ENCODE results near the gene FRMD3. TPM values are rescaled to one million over a fixed set of nuclear protein-coding genes. Genes with fewer than 3 reads are reported as not detected.

Gene FRMD3
- total RNA-seq, 1 donor = 0.86 TPM

DNA sequence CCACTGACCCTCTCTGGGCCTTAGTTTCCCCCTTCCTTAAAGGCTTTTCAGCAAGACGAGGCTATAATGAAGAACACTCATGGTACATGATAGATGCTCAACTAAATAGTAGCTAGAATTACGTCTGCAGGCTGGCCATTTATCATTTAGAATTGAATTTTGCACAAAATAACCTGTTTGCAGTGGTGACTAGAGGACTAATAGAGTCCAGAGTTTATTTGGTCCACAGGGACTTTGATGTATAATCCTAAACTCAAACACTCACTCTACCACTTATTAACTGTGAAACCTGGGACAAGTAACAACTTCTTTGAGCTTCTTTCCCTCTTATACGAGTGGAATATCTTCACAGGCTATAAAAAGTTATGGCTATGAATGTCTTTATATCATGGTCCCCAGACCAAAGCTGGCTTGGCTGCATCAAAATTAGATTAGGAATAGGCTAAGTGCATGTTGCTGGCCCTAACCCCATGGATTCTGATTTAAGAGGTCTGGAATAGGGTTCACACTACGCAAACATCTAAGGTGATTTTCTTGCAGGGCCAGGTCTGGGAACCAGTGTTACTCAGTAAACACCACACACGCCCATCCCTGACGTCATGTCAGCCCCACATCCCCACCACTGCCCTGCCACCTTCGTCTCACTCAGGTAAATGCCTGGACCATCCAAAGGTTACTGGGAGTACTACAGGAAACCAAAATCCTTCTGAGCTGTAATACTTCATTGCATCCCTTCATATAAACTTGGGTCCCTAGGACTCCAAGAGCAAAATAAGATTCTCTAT, 150.6 kb downstream of the FRMD3 start:
- DNase-seq (ENCODE audit: low read depth) = no peak
- no peak for TF ChIP-seq CTCF (IDR thresholded peaks at IDR 0.05; ENCODE audit: insufficient read depth, low read depth, low read length)
- no peak overlapping the region for H3K4me3 ChIP-seq (ENCODE audit: low read depth, low read length)

DNA sequence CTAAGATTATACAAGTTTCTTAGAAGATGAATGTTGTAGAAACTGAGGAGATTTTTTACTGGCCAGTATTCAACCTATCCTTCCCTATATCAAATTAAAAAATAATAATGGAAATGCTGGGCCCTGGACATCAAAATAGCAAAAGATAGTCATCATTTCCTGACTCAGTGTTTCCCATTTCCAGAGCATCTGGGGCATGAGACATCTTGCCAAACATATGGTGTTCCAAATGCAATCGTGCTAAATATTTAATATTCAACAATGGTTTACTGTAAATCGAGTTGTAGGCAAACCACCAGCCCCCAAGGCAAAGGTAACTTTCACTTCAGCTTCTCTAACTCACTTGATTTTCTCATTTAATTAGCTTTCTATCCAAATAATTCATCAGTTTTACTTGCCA, 152.9 kb downstream of the FRMD3 start:
- H3K4me3 ChIP-seq (ENCODE audit: low read depth, low read length) = no peak overlapping the region
- no peak for DNase-seq (ENCODE audit: low read depth)
- no peak for TF ChIP-seq CTCF (IDR thresholded peaks at IDR 0.05; ENCODE audit: insufficient read depth, low read depth, low read length)

- no peak for DNase-seq (ENCODE audit: low read depth)
- no peak for TF ChIP-seq CTCF (IDR thresholded peaks at IDR 0.05; ENCODE audit: insufficient read depth, low read depth, low read length)
- no peak overlapping the region for H3K4me3 ChIP-seq (ENCODE audit: low read depth, low read length)
Measured at GRCh38 chr9:83384214-83384613, 154.0 kb downstream of the FRMD3 start.

GRCh38 chr9:83383034-83383433, 155.2 kb downstream of the FRMD3 start:
- H3K4me3 ChIP-seq (ENCODE audit: low read depth, low read length) = no peak overlapping the region
- DNase-seq (ENCODE audit: low read depth) = no peak
- no peak for TF ChIP-seq CTCF (IDR thresholded peaks at IDR 0.05; ENCODE audit: insufficient read depth, low read depth, low read length)

GRCh38 chr9:83382421-83382820, 155.8 kb downstream of the FRMD3 start:
- DNase-seq (ENCODE audit: low read depth) = no peak
- H3K4me3 ChIP-seq (ENCODE audit: low read depth, low read length) = no peak overlapping the region
- no peak for TF ChIP-seq CTCF (IDR thresholded peaks at IDR 0.05; ENCODE audit: insufficient read depth, low read depth, low read length)

- TF ChIP-seq CTCF (IDR thresholded peaks at IDR 0.05; ENCODE audit: insufficient read depth, low read depth, low read length) = no peak
- no peak for DNase-seq (ENCODE audit: low read depth)
- H3K4me3 ChIP-seq (ENCODE audit: low read depth, low read length) = no peak overlapping the region
Measured at GRCh38 chr9:83379045-83379444, 159.2 kb downstream of the FRMD3 start.

DNA sequence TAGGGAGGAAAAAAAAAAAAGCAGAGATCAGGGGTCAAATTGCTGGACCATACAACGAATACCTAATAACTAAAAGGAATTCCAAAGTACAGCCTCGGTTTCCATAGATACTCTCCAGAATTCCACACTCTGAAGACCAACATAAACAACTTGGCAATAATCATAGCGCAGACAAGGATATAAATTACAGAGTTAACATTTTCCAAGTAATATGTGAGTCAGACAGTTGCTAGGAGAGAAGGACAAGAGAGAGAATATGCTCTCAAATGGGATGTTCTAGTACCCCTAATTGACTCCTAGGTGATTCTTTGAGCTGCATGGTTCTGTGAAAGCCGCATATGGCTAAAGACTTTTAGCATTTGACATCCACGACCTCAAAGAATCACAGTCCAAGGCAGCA, 165.2 kb downstream of the FRMD3 start:
- DNase-seq (ENCODE audit: low read depth) = peak; percentile 7
- no peak for TF ChIP-seq CTCF (IDR thresholded peaks at IDR 0.05; ENCODE audit: insufficient read depth, low read depth, low read length)
- H3K4me3 ChIP-seq (ENCODE audit: low read depth, low read length) = no peak overlapping the region
